OCI-LY7 (cell line): ENCODE data around the gene KCNC1. TPM values are rescaled to one million over a fixed set of nuclear protein-coding genes. Genes with fewer than 3 reads are reported as not detected.

Experiments
- BruUV-seq: library from RNA; stranded (reverse); fragments of 400-500 nt; replicated peaks from 2 replicates; lab custom pipeline; 2021; lab: Mats Ljungman, UMichigan
- CTCF ChIA-PET: fragments of 300-600 bp; sonication (Branson Sonifier 250); formaldehyde crosslinking; loops from one replicate; lab custom pipeline; 2022; ENCODE audit warnings: antibody characterized with exemption; ENCODE audit not compliant: unreplicated experiment; lab: Charles Lee
- POLR2A ChIA-PET: fragments of 300-600 bp; sonication (Branson Sonifier 250); formaldehyde crosslinking; loops from one replicate; lab custom pipeline; 2022; ENCODE audit warnings: antibody characterized with exemption; lab: Charles Lee
- DNase-seq: peaks from one replicate; pipeline ENCODE4 v3.0.0-alpha.2; 2015; ENCODE audit warnings: low spot score
- H2AFZ ChIP-seq: fragments of 200-600 bp; sonication (generic), shearing (Covaris generic); 2 replicates; pipeline ENCODE4 v1.6.1; 2014; ENCODE audit warnings: mild to moderate bottlenecking, antibody characterized with exemption, low read length, moderate library complexity
- H3K27ac ChIP-seq: fragments of 200-600 bp; sonication (generic); 2 replicates; pipeline ENCODE4 v1.5.1; 2014; ENCODE audit warnings: mixed run types, low read depth, mild to moderate bottlenecking, moderate library complexity, low read length, inconsistent platforms; ENCODE audit not compliant: poor library complexity, severe bottlenecking
- H3K36me3 ChIP-seq: fragments of 200-600 bp; sonication (generic); 2 replicates; pipeline ENCODE4 v1.6.1; 2014; ENCODE audit warnings: mild to moderate bottlenecking, antibody characterized with exemption, low read length, moderate library complexity, mixed read lengths; ENCODE audit not compliant: insufficient read depth
- H3K4me1 ChIP-seq: fragments of 200-600 bp; sonication (generic); 2 replicates; pipeline ENCODE4 v1.5.1; 2014; ENCODE audit warnings: mild to moderate bottlenecking, low read length; ENCODE audit not compliant: insufficient read depth, poor library complexity, severe bottlenecking
- H3K4me2 ChIP-seq: fragments of 200-600 bp; sonication (generic); 2 replicates; pipeline ENCODE4 v1.6.1; 2014; ENCODE audit warnings: mild to moderate bottlenecking, low read length
- H3K4me3 ChIP-seq: fragments of 200-600 bp; sonication (generic); 2 replicates; pipeline ENCODE4 v1.5.1; 2014; ENCODE audit warnings: mild to moderate bottlenecking, low read depth, low read length; ENCODE audit not compliant: poor library complexity, severe bottlenecking
- H3K79me2 ChIP-seq: fragments of 200-600 bp; sonication (generic); 2 replicates; pipeline ENCODE4 v1.6.1; 2016; ENCODE audit warnings: low read depth, mild to moderate bottlenecking, low read length, moderate library complexity, mixed read lengths; ENCODE audit not compliant: insufficient read depth
- H3K9me2 ChIP-seq: fragments of 200-600 bp; sonication (generic); 2 replicates; pipeline ENCODE4 v1.6.1; 2016; ENCODE audit warnings: mild to moderate bottlenecking, low read length, mixed read lengths; ENCODE audit not compliant: insufficient read depth
- H3K9me3 ChIP-seq: fragments of 200-600 bp; sonication (generic); 2 replicates; pipeline ENCODE4 v1.6.1; 2014; ENCODE audit warnings: mild to moderate bottlenecking, mixed run types, low read length, mixed read lengths
- H4K20me1 ChIP-seq: fragments of 200-600 bp; sonication (generic); 2 replicates; pipeline ENCODE4 v1.6.1; 2014; ENCODE audit warnings: mild to moderate bottlenecking, antibody characterized with exemption, low read length, moderate library complexity, mixed read lengths; ENCODE audit not compliant: insufficient read depth
- CTCF ChIP-seq: fragments of 200-600 bp; sonication (generic); conservative IDR thresholded peaks from 2 replicates; pipeline ENCODE4 v1.5.1; 2014; ENCODE audit warnings: mild to moderate bottlenecking, antibody characterized with exemption, low read length, moderate library complexity, mixed read lengths
- EZH2phosphoT487 ChIP-seq: fragments of 200-600 bp; sonication (generic); IDR thresholded peaks from 2 replicates; pipeline ENCODE4 v1.6.1; 2018; ENCODE audit warnings: low read depth, borderline replicate concordance, mild to moderate bottlenecking, mixed run types, antibody characterized with exemption, low read length, moderate library complexity, mixed read lengths
- intact Hi-C: fragments of 100-400 bp; cut with micrococcal nuclease; formaldehyde crosslinking; loops from one replicate; pipeline ENCODE4 v1.10.0; 2022; ENCODE audit not compliant: unreplicated experiment
- total RNA-seq, 2 experiments: library from RNA; depleted of rRNA in 1 of 2; stranded (reverse); fragments of >200 nt in 1 of 2; shearing (Covaris generic) in 1 of 2; gene quantifications; 2 replicates each; pipeline ENCODE4 v1.2.3, GENCODE V29; 2014 to 2022

Gene KCNC1
- total RNA-seq, 2 experiments from 2014 or later = not detected

GRCh38 chr11:17777086-17777737 lies 42.6 kb downstream of the KCNC1 start:
- no peak for TF ChIP-seq EZH2phosphoT487
- TF ChIP-seq CTCF = no peak
- intact Hi-C loops = no loop called here
- Histone ChIP-seq H3K4me1 (no peaks in the 10 kb centered on the region), H4K20me1 (no peaks in the 10 kb centered on the region), H3K9me3 (no peaks in the 10 kb centered on the region), H2AFZ (no peak overlapping the region), H3K36me3 (no peaks in the 10 kb centered on the region), H3K79me2 (no peaks in the 10 kb centered on the region), H3K9me2 (no peaks in the 10 kb centered on the region), H3K27ac (no peak overlapping the region), H3K4me2 (no peak overlapping the region), H3K4me3 (no peak overlapping the region)
- ChIA-PET POLR2A (interaction anchor here (0.6 kb wide), 1 partner anchor 43 kb away, joined by 3 read pairs; no protein-coding TSS in a partner anchor), CTCF (no interaction called here)
- DNase-seq = no peak
- BruUV-seq = no TSS peak

- H2AFZ ChIP-seq = no peak overlapping the region
- no peak overlapping the region for H3K4me2 ChIP-seq
- ChIA-PET CTCF (no interaction called here), POLR2A (interaction anchor here (0.6 kb wide), 1 partner anchor 43 kb away, joined by 3 read pairs; no protein-coding TSS in a partner anchor)
- no peaks in the 10 kb centered on the region for H3K9me2 ChIP-seq
- no peaks in the 10 kb centered on the region for H4K20me1 ChIP-seq
- no peaks in the 10 kb centered on the region for H3K79me2 ChIP-seq
- no peaks in the 10 kb centered on the region for H3K9me3 ChIP-seq
- TF ChIP-seq EZH2phosphoT487 (no peak), CTCF (no peak)
- intact Hi-C loops = no loop called here
- no peak for DNase-seq
- BruUV-seq = no TSS peak
- H3K27ac ChIP-seq = no peak overlapping the region
- no peaks in the 10 kb centered on the region for H3K4me1 ChIP-seq
- H3K36me3 ChIP-seq = no peaks in the 10 kb centered on the region
- H3K4me3 ChIP-seq = no peak overlapping the region
Observed at GRCh38 chr11:17777738-17778091, 43.1 kb downstream of the KCNC1 start.

DNA sequence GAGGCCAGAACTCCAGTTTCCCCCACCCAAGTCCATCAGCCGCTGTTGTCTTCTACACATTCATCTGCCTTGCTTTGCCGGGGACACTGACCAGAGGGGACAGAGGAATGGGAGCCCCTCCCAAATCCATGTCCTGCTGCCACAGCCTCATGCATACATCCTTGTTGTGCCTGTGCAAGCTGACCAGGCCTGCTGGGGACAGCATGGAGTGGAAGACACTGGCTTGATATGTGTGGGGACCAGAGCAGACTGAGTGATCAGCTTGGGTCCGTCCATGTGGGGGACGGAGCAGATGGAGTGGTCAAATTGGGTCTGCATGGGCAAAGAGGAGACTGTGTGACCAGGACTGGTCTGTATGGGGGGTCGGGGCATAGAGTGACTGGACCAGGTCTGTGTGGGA lies 43.8 kb downstream of the KCNC1 start:
- Histone ChIP-seq H4K20me1 (no peaks in the 10 kb centered on the region), H3K9me2 (no peaks in the 10 kb centered on the region), H3K4me2 (no peak overlapping the region), H3K79me2 (no peaks in the 10 kb centered on the region), H2AFZ (no peak overlapping the region), H3K27ac (no peak overlapping the region), H3K4me1 (no peaks in the 10 kb centered on the region), H3K36me3 (no peaks in the 10 kb centered on the region), H3K4me3 (no peak overlapping the region), H3K9me3 (no peaks in the 10 kb centered on the region)
- CTCF ChIA-PET = no interaction called here
- no TSS peak for BruUV-seq
- POLR2A ChIA-PET = no interaction called here
- TF ChIP-seq EZH2phosphoT487 (no peak), CTCF (no peak)
- intact Hi-C loops = no loop called here
- no peak for DNase-seq
